ENCODE measurements around the gene PEG3. TPM values are rescaled to one million over a fixed set of nuclear protein-coding genes. Genes with fewer than 3 reads are reported as not detected.

Gene PEG3
- total RNA-seq, 1 donor from 2014 or later, result not detected

DNA sequence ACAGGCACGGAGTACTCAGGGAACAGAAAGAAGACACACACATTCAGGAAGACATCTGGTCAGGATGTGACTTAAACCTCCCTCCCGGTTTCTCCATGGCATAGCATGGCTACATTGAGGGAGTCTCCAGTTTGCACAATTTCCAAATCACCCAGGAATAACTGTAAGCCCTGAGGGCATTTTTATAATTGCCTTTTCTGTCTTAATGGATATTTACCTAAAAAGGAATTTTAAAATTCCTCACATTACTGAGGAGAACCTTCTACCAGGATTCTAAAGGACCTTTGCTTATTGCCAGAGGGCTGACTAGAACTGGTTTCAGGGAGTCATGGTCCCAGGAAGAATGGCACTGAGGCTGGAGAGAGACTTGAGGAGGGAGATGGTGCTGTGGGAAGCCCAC, 21.4 kb downstream of the PEG3 start:
- Mint-ChIP-seq H3K9me3 (ENCODE audit: unreplicated experiment) (peaks cover 10% of the 10 kb centered on the region), H3K36me3 (ENCODE audit: low read depth, unreplicated experiment) (no peaks in the 10 kb centered on the region), H3K4me3 (ENCODE audit: unreplicated experiment) (no peak overlapping the region), H3K27ac (ENCODE audit: unreplicated experiment) (no peak overlapping the region), H3K27me3 (ENCODE audit: low read depth, unreplicated experiment) (no peaks in the 10 kb centered on the region), H3K4me1 (ENCODE audit: low read depth, unreplicated experiment) (no peaks in the 10 kb centered on the region)
- Histone ChIP-seq H3K9ac (ENCODE audit: low read length) (no peak overlapping the region), H3K27ac (ENCODE audit: low read depth, low read length) (no peak overlapping the region), H3K4me1 (ENCODE audit: insufficient read depth, low read length) (no peaks in the 10 kb centered on the region), H3K4me2 (ENCODE audit: low read length) (no peak overlapping the region), H3K9me3 (ENCODE audit: insufficient read depth, low read depth, low read length) (peaks cover 12% of the 10 kb centered on the region), H3K79me2 (ENCODE audit: insufficient read depth, low read length) (no peaks in the 10 kb centered on the region), H3K27me3 (ENCODE audit: insufficient read depth, low read length) (no peaks in the 10 kb centered on the region), H3K4me3 (ENCODE audit: insufficient read depth, low read depth, low read length) (no peak overlapping the region), H2AFZ (ENCODE audit: low read depth, low read length) (no peak overlapping the region), H4K20me1 (ENCODE audit: insufficient read depth, low read length) (no peaks in the 10 kb centered on the region), H3K36me3 (ENCODE audit: insufficient read depth, low read length) (no peaks in the 10 kb centered on the region)
- no peak for FAIRE-seq
- no peak for TF ChIP-seq EZH2 (IDR thresholded peaks at IDR 0.05; ENCODE audit: insufficient read depth, low read length)
- TF ChIP-seq, protein P1, sequence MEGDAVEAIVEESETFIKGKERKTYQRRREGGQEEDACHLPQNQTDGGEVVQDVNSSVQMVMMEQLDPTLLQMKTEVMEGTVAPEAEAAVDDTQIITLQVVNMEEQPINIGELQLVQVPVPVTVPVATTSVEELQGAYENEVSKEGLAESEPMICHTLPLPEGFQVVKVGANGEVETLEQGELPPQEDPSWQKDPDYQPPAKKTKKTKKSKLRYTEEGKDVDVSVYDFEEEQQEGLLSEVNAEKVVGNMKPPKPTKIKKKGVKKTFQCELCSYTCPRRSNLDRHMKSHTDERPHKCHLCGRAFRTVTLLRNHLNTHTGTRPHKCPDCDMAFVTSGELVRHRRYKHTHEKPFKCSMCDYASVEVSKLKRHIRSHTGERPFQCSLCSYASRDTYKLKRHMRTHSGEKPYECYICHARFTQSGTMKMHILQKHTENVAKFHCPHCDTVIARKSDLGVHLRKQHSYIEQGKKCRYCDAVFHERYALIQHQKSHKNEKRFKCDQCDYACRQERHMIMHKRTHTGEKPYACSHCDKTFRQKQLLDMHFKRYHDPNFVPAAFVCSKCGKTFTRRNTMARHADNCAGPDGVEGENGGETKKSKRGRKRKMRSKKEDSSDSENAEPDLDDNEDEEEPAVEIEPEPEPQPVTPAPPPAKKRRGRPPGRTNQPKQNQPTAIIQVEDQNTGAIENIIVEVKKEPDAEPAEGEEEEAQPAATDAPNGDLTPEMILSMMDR (IDR thresholded peaks at IDR 0.05; ENCODE audit: insufficient read depth, low read depth, low read length), result no peak
- no peak for DNase-seq (ENCODE audit: low read depth)

DNA sequence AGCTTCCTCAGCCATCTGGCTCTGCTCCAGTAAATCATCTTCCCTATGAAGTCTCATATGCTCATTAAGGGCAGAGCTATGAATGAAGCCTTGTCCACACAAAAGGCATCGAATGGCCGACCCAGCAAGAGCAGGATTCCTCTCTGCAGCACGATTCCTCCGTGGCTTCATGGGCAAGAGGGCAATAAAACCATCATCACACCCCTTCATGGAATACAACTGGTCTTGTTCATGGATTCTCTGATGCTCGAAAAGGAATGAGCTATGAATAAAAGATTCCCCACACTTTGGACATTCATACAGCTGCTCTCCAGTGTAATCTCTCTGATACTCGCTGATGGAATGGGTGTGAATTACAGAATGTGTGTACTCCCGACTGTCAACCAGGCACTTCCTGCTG, 25.9 kb downstream of the PEG3 start:
- Histone ChIP-seq H3K79me2 (ENCODE audit: insufficient read depth, low read length) (no peaks in the 10 kb centered on the region), H2AFZ (ENCODE audit: low read depth, low read length) (no peak overlapping the region), H3K27me3 (ENCODE audit: insufficient read depth, low read length) (no peaks in the 10 kb centered on the region), H3K4me1 (ENCODE audit: insufficient read depth, low read length) (no peaks in the 10 kb centered on the region), H3K27ac (ENCODE audit: low read depth, low read length) (no peak overlapping the region), H4K20me1 (ENCODE audit: insufficient read depth, low read length) (no peaks in the 10 kb centered on the region), H3K9me3 (ENCODE audit: insufficient read depth, low read depth, low read length) (peaks cover 10% of the 10 kb centered on the region), H3K36me3 (ENCODE audit: insufficient read depth, low read length) (no peaks in the 10 kb centered on the region), H3K4me2 (ENCODE audit: low read length) (no peak overlapping the region), H3K9ac (ENCODE audit: low read length) (no peak overlapping the region), H3K4me3 (ENCODE audit: insufficient read depth, low read depth, low read length) (no peak overlapping the region)
- H3K36me3 Mint-ChIP-seq (ENCODE audit: low read depth, unreplicated experiment), result no peaks in the 10 kb centered on the region
- DNase-seq (ENCODE audit: low read depth) (no peak), FAIRE-seq (no peak)
- H3K9me3 Mint-ChIP-seq (ENCODE audit: unreplicated experiment), result peaks cover 7% of the 10 kb centered on the region
- H3K27ac Mint-ChIP-seq (ENCODE audit: unreplicated experiment), result no peak overlapping the region
- H3K4me1 Mint-ChIP-seq (ENCODE audit: low read depth, unreplicated experiment), result no peaks in the 10 kb centered on the region
- no peak for TF ChIP-seq EZH2 (IDR thresholded peaks at IDR 0.05; ENCODE audit: insufficient read depth, low read length)
- TF ChIP-seq, protein P1 (IDR thresholded peaks at IDR 0.05; ENCODE audit: insufficient read depth, low read depth, low read length), result no peak
- no peaks in the 10 kb centered on the region for H3K27me3 Mint-ChIP-seq (ENCODE audit: low read depth, unreplicated experiment)
- H3K4me3 Mint-ChIP-seq (ENCODE audit: unreplicated experiment), result no peak overlapping the region

DNA sequence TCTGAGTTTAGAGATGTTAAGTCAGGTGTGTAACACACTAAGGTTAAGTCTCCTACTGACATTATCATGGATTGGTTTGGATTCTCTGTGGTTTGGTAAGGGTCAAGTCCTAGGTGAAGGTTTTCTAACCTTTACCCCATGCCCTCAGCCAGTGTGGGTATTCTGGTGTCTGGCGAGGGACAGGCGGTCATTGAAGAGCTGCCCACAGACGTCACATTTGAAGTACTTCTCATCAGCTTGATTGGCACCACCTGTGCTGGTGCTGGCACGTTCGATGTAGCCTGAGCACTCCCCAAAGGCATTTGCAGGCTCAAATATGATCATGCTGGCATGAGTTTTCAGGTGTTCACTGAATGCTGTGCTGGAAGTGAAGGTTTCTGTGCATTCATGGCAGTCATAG, 27.0 kb downstream of the PEG3 start:
- no peak overlapping the region for H3K4me2 ChIP-seq (ENCODE audit: low read length)
- H3K9me3 Mint-ChIP-seq (ENCODE audit: unreplicated experiment), result peaks cover 5% of the 10 kb centered on the region
- no peaks in the 10 kb centered on the region for H3K27me3 Mint-ChIP-seq (ENCODE audit: low read depth, unreplicated experiment)
- no peaks in the 10 kb centered on the region for H3K79me2 ChIP-seq (ENCODE audit: insufficient read depth, low read length)
- H3K27me3 ChIP-seq (ENCODE audit: insufficient read depth, low read length), result no peaks in the 10 kb centered on the region
- H3K9me3 ChIP-seq (ENCODE audit: insufficient read depth, low read depth, low read length), result peaks cover 10% of the 10 kb centered on the region
- no peak overlapping the region for H3K9ac ChIP-seq (ENCODE audit: low read length)
- DNase-seq (ENCODE audit: low read depth) (no peak), FAIRE-seq (no peak)
- no peak overlapping the region for H3K4me3 ChIP-seq (ENCODE audit: insufficient read depth, low read depth, low read length)
- no peaks in the 10 kb centered on the region for H3K36me3 Mint-ChIP-seq (ENCODE audit: low read depth, unreplicated experiment)
- no peak overlapping the region for H2AFZ ChIP-seq (ENCODE audit: low read depth, low read length)
- H3K36me3 ChIP-seq (ENCODE audit: insufficient read depth, low read length), result no peaks in the 10 kb centered on the region
- no peaks in the 10 kb centered on the region for H3K4me1 ChIP-seq (ENCODE audit: insufficient read depth, low read length)
- TF ChIP-seq, protein P1 (IDR thresholded peaks at IDR 0.05; ENCODE audit: insufficient read depth, low read depth, low read length), result no peak
- no peak for TF ChIP-seq EZH2 (IDR thresholded peaks at IDR 0.05; ENCODE audit: insufficient read depth, low read length)
- H3K4me1 Mint-ChIP-seq (ENCODE audit: low read depth, unreplicated experiment), result no peaks in the 10 kb centered on the region
- no peak overlapping the region for H3K27ac Mint-ChIP-seq (ENCODE audit: unreplicated experiment)
- H3K4me3 Mint-ChIP-seq (ENCODE audit: unreplicated experiment), result no peak overlapping the region
- no peak overlapping the region for H3K27ac ChIP-seq (ENCODE audit: low read depth, low read length)
- no peaks in the 10 kb centered on the region for H4K20me1 ChIP-seq (ENCODE audit: insufficient read depth, low read length)

Measured in astrocyte (in vitro differentiated cells and primary cell).